ENCODE results near the gene KCTD20. TPM values are rescaled to one million over a fixed set of nuclear protein-coding genes. Genes with fewer than 3 reads are reported as not detected.

Gene KCTD20
- total RNA-seq, 4 donors from 2014 or later = 31.0 to 130 (median 46.4) TPM

GRCh38 chr6:36432151-36432671 lies 10.6 kb upstream of the KCTD20 start:
- no peaks in the 10 kb centered on the region for H3K4me1 ChIP-seq
- H3K27ac ChIP-seq = no peak overlapping the region
- TF ChIP-seq CTCF (IDR thresholded peaks at IDR 0.05) (no peak), POLR2A (IDR thresholded peaks at IDR 0.05) (no peak)
- no peak overlapping the region for H3K4me3 ChIP-seq
- no peaks in the 10 kb centered on the region for H3K27me3 ChIP-seq
- H3K36me3 ChIP-seq = no peaks in the 10 kb centered on the region
- no peaks in the 10 kb centered on the region for H3K9me3 ChIP-seq
- no peak for DNase-seq
- intact Hi-C loops (cut with DNase I; ENCODE audit: low total_unique reads) = no loop called here

GRCh38 chr6:36436466-36436865 lies 6.3 kb upstream of the KCTD20 start:
- no peak for DNase-seq
- H3K27me3 ChIP-seq = no peaks in the 10 kb centered on the region
- H3K4me3 ChIP-seq = no peak overlapping the region
- intact Hi-C loops (cut with DNase I; ENCODE audit: low total_unique reads) = no loop called here
- no peak for TF ChIP-seq POLR2A (IDR thresholded peaks at IDR 0.05)
- no peak for TF ChIP-seq CTCF (IDR thresholded peaks at IDR 0.05)
- no peaks in the 10 kb centered on the region for H3K4me1 ChIP-seq
- no peaks in the 10 kb centered on the region for H3K9me3 ChIP-seq
- no peak overlapping the region for H3K27ac ChIP-seq
- no peaks in the 10 kb centered on the region for H3K36me3 ChIP-seq

GRCh38 chr6:36441307-36441894 lies 1.4 kb upstream of the KCTD20 start:
- H3K4me3 ChIP-seq = no peak overlapping the region
- no peaks in the 10 kb centered on the region for H3K36me3 ChIP-seq
- H3K4me1 ChIP-seq = peaks cover 8 to 12% of the 10 kb centered on the region in 2 donors
- peak in 1 of 4 experiments; percentile 4 for TF ChIP-seq CTCF (IDR thresholded peaks at IDR 0.05)
- peak; percentile 49 to 86 for TF ChIP-seq POLR2A (IDR thresholded peaks at IDR 0.05)
- H3K27ac ChIP-seq = peak overlapping the region; percentile 99
- intact Hi-C loops (cut with DNase I; ENCODE audit: low total_unique reads) = no loop called here
- DNase-seq = peak; percentile 93 to 96
- no peaks in the 10 kb centered on the region for H3K9me3 ChIP-seq
- H3K27me3 ChIP-seq = no peaks in the 10 kb centered on the region

GRCh38 chr6:36442103-36442670 lies 613 bp upstream of the KCTD20 start:
- no peak for DNase-seq
- H3K27me3 ChIP-seq = no peaks in the 10 kb centered on the region
- H3K36me3 ChIP-seq = no peaks in the 10 kb centered on the region
- H3K4me1 ChIP-seq = peaks cover 8 to 12% of the 10 kb centered on the region in 2 donors
- intact Hi-C loops (cut with DNase I; ENCODE audit: low total_unique reads) = no loop called here
- TF ChIP-seq POLR2A (IDR thresholded peaks at IDR 0.05) (no peak), CTCF (IDR thresholded peaks at IDR 0.05) (no peak)
- peak overlapping the region; percentile 99 for H3K27ac ChIP-seq
- peak overlapping the region; percentile 83 to 99 for H3K4me3 ChIP-seq
- H3K9me3 ChIP-seq = no peaks in the 10 kb centered on the region
